ENCODE results near the gene IZUMO1.

DNA sequence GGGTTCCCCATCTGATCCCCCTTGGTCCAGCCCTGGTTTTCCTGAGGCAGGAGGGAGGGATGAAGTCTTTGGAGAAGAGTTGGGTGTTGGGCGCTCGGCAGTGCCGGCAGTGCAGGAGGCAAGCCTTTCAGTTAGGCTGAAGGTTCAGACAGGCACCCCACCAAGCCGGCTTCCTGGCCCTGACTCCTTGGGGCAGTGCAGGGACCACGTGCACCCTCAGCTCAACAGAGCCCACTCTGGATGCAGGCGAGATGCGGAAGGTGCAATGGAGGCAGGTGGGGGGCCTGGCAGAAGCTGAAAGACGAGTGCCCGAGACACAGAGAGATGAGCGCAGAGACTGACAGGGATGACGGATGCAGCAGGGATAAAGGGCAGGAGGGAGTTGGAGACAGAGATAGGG lies 38.2 kb downstream of the IZUMO1 start:
- TF ChIP-seq POLR2A (IDR thresholded peaks at IDR 0.05; ENCODE audit: low read length) = no peak
- TF ChIP-seq GATA1 (IDR thresholded peaks at IDR 0.05; ENCODE audit: low read depth, low read length) = no peak
